ENCODE data around the gene TRIM72. TPM values are rescaled to one million over a fixed set of nuclear protein-coding genes. Genes with fewer than 3 reads are reported as not detected.

Gene TRIM72
- total and polyA plus RNA-seq, 11 donors = 0.32 to 3.4 (median 1.4) TPM

GRCh38 chr16:31187808-31188189 is 26.1 kb upstream of the TRIM72 start:
- TF ChIP-seq CTCF (IDR thresholded peaks at IDR 0.05) = no peak
- Histone ChIP-seq H3K36me3 (peaks cover 14 to 100% (median 100%) of the 10 kb centered on the region in 9 donors), H3K9me3 (no peaks in the 10 kb centered on the region), H3K4me3 (no peak overlapping the region), H3K4me1 (peaks cover 0 to 36% (median 16%) of the 10 kb centered on the region in 12 donors), H3K27ac (no peak overlapping the region), H3K27me3 (no peaks in the 10 kb centered on the region)
- intact Hi-C loops (cut with DNase I) = loop anchor here in 6 of 10 donors (10.0 kb wide), 3 partner anchors 113 to 267 kb away; partner anchors contain the start of genes ZNF843 (in 4 of the 6), ARMC5 (in 1 of the 6), ZNF646 (in 1 of the 6) and ZNF668 (in 1 of the 6)
- ATAC-seq (no peak), DNase-seq (no peak)
- 84 to 86% (median 84%) methylated on average over 8 of the region's 8 CpGs for WGBS, 4 donors

- peaks cover 14 to 100% (median 100%) of the 10 kb centered on the region in 9 donors for H3K36me3 ChIP-seq
- no peaks in the 10 kb centered on the region for H3K9me3 ChIP-seq
- no peaks in the 10 kb centered on the region for H3K27me3 ChIP-seq
- TF ChIP-seq POLR2A (IDR thresholded peaks at IDR 0.05) (no peak), CTCF (IDR thresholded peaks at IDR 0.05) (no peak)
- WGBS, 4 donors = 85 to 88% (median 86%) methylated on average over 3 of the region's 3 CpGs
- no peak overlapping the region for H3K27ac ChIP-seq
- DNase-seq = no peak
- no peak overlapping the region for H3K4me3 ChIP-seq
- peaks cover 0 to 26% (median 7%) of the 10 kb centered on the region in 12 donors for H3K4me1 ChIP-seq
- intact Hi-C loops (cut with DNase I) = loop anchor here in 6 of 10 donors (10.0 kb wide), 3 partner anchors 114 to 266 kb away; partner anchors contain the start of genes ZNF843 (in 4 of the 6), ARMC5 (in 1 of the 6), ZNF646 (in 1 of the 6) and ZNF668 (in 1 of the 6)
- ATAC-seq = no peak
Observed at GRCh38 chr16:31188450-31189411, 25.2 kb upstream of the TRIM72 start.

GRCh38 chr16:31189412-31189778 is 24.5 kb upstream of the TRIM72 start:
- Histone ChIP-seq H3K27me3 (no peaks in the 10 kb centered on the region), H3K36me3 (peaks cover 14 to 100% (median 100%) of the 10 kb centered on the region in 9 donors), H3K4me3 (no peak overlapping the region), H3K9me3 (no peaks in the 10 kb centered on the region), H3K27ac (no peak overlapping the region), H3K4me1 (peaks cover 0 to 22% (median 2%) of the 10 kb centered on the region in 12 donors)
- TF ChIP-seq CTCF (IDR thresholded peaks at IDR 0.05) (no peak), POLR2A (IDR thresholded peaks at IDR 0.05) (no peak)
- no peak for ATAC-seq
- 85 to 94% (median 92%) methylated on average over 2 of the region's 2 CpGs for WGBS, 4 donors
- DNase-seq = no peak
- intact Hi-C loops (cut with DNase I) = loop anchor here in 6 of 10 donors (10.0 kb wide), 3 partner anchors 115 to 265 kb away; partner anchors contain the start of genes ZNF843 (in 4 of the 6), ARMC5 (in 1 of the 6), ZNF646 (in 1 of the 6) and ZNF668 (in 1 of the 6)

- H3K27ac ChIP-seq = no peak overlapping the region
- no peaks in the 10 kb centered on the region for H3K9me3 ChIP-seq
- DNase-seq = no peak
- peaks cover 14 to 100% (median 100%) of the 10 kb centered on the region in 9 donors for H3K36me3 ChIP-seq
- TF ChIP-seq CTCF (IDR thresholded peaks at IDR 0.05) (no peak), POLR2A (IDR thresholded peaks at IDR 0.05) (no peak)
- no peaks in the 10 kb centered on the region for H3K27me3 ChIP-seq
- H3K4me1 ChIP-seq = peaks cover 0 to 20% (median 2%) of the 10 kb centered on the region in 12 donors
- ATAC-seq = no peak
- no peak overlapping the region for H3K4me3 ChIP-seq
- intact Hi-C loops (cut with DNase I) = loop anchor here in 1 of 10 donors (10.0 kb wide), 1 partner anchor 235 kb away; the partner anchor contains the start of gene COX6A2
- 93 to 96% (median 95%) methylated on average over 12 of the region's 12 CpGs for WGBS, 4 donors
Observed at GRCh38 chr16:31190061-31190460, 23.9 kb upstream of the TRIM72 start.
